Head of caudate nucleus (tissue), 42 donors: ENCODE measurements around the gene GSN.
A peak's percentile ranks its signal among the peaks of the same experiment; 100 is the strongest.

ENCODE experiments used
- DNase-seq, 42 donors: peaks; one replicate each; pipeline versions ENCODE4 v3.0.0 to v3.0.0-alpha.2; 2020 to 2021; ENCODE audit warnings: mixed read lengths in 7 of 42
- intact Hi-C: fragments of 100-400 bp; cut with DNase I; formaldehyde crosslinking; loops from one replicate; pipeline ENCODE4 v1.15.0; 2022

The GSN gene

DNA sequence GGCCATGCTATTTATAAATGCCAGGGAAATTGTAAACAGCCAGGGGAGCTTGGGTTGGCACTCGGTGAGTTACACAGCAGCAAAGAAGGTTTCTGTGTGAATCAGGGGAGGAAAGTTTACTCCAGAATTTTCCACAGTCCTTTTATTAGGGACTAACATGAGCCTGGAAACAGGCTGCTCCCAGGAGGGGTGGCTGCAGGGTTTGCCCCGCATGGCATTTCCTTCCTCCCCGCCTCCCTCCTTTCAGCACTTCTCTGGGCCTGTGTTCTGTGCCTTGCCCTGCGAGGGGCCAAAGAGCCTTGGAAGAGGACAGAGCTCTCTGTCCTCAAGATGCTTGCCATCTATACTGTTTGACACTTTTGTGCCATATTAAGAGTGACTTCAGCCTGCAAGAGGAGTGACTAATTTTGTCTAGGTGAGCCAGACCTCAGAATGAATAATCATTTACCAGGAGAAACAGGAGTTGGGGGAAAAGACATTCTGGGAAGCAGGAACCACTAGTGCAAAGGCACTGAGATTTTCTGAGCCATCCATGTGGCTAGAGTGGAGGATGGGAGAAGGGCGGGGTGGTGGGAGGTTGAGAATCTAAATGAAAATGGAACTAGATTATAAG lies 1.8 kb downstream of the GSN start:
- peak in 7 of 42 donors; percentile 23 to 69 (median 42) for DNase-seq
- intact Hi-C loops, result loop anchor here (5.0 kb wide), 1 partner anchor 47 kb away; no protein-coding TSS in a partner anchor

DNA sequence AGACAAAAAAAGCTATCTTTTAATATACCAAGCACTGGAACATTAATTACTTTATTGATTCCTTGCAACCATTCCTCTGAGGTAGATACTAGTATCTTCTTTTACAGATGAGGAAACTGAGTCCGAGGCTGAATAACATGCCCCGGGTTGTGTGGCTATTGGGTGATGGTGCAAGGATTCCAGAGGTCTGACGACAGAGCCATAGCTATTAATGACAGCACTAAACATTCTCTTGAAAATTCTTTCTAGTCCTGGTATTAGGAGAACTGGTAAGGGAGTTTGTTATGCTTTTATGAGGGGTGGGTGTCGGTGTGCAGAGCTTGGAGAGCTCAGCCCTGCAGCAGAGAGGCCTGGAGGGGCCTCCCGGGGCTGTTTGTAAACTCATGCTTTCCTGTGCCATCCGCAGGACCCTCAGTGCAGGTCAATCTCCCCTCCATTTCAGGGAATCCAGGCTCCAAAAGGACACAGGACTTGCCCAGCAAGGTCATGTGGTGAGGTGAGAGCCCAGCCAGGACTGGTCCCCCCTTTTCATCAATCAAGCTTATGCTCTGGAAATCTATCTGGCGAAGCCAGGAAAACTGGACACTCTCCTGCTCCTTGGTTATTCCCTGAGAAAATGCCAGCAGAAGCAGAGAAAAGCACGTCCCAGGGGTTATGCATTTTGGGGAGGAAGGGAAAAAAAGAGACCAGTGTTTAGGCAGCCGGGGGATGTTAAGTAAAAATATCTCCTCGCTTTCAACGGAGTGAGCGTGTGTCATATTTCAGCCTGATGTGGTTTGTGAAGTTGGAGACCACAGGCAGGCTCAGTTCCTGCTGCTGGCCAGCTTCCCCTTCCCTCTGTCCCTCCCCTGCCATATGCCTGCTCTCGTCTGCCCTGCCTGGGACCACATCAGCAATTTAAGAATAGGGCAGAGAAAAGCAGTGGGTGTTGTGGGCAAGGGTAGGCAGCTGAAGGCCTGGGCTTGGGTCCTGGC lies 3.7 kb downstream of the GSN start:
- DNase-seq, result peak in 15 of 42 donors; percentile 28 to 68 (median 56)
- intact Hi-C loops, result no loop called here

DNA sequence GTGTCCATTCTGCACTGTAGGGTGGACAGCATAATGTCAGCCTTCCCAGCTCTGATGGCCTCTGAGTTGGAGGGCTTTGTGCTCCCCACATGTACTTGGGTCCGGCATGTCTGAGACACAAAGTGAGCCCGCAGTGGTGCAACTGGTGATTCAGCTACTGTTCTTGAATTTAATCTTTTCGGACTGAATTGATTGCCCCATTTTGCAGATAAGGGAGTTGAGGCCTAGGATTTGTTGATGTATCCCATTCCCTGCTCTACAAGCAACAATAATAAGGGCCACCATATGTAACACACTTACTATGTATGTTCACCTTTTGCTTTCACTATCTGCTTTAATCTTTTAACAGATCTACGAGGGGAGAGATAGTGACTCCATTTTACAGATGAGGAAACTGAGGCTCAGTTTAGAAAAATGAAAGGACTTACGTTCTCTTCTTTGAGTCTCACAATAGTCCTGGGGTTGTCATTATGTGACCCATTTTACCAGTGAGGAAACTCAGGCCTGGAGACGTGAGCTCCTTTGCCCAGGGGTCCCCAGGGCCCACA lies 4.5 kb downstream of the GSN start:
- DNase-seq, result no peak
- intact Hi-C loops, result no loop called here

- DNase-seq, result no peak
- intact Hi-C loops, result no loop called here
These were observed 5.3 kb downstream of the GSN start for GRCh38 chr9:121273064-121273775.

GRCh38 chr9:121274851-121275250 lies 6.9 kb downstream of the GSN start:
- intact Hi-C loops, result no loop called here
- DNase-seq, result no peak

DNA sequence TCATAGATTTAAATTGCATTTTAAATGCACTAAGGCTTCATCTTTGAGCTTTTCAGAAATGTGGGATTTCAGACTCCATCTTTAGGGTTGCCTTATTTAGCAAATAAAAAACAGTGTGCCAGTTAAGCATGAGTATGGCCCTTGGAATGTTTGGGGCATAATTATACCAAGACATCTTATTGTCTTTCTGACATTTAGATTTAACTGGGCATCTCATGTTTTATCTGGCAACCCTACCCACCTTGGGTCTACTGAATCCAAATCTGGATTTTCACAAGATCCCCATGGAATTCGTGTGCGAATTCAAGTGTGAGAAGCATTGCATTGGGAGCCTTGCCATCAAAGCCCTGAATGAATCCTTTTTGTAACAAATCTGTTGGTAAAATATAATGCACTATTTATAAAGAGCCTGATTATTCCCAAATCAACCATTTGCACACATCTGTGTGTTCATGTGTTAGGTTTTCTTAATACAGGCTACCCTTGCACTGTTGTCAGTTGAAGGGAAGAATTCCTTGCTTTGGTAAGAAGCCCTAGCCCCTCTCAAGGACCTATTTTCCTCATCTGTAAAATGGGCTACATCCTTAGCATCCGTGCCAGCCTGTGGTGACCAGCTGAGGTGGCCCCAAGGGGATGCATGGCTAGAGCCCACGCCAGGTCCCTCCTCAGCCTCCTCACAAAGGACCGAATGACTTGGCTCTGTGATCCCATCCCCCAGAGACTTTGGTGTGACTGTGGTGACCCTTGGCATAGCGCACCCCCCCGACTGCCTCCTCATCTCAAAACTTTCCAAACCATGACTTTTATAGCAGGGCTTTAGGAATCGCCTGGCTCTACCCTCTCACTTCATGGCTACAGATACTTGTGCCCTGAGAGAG lies 8.1 kb downstream of the GSN start:
- intact Hi-C loops, result no loop called here

GRCh38 chr9:121277026-121277425 lies 9.1 kb downstream of the GSN start:
- no peak for DNase-seq
- intact Hi-C loops, result no loop called here

More for the DNA sequence above, 8.1 kb downstream of the GSN start:
- DNase-seq, result peak in 3 of 42 donors; percentile 21 to 66 (median 57)

DNA sequence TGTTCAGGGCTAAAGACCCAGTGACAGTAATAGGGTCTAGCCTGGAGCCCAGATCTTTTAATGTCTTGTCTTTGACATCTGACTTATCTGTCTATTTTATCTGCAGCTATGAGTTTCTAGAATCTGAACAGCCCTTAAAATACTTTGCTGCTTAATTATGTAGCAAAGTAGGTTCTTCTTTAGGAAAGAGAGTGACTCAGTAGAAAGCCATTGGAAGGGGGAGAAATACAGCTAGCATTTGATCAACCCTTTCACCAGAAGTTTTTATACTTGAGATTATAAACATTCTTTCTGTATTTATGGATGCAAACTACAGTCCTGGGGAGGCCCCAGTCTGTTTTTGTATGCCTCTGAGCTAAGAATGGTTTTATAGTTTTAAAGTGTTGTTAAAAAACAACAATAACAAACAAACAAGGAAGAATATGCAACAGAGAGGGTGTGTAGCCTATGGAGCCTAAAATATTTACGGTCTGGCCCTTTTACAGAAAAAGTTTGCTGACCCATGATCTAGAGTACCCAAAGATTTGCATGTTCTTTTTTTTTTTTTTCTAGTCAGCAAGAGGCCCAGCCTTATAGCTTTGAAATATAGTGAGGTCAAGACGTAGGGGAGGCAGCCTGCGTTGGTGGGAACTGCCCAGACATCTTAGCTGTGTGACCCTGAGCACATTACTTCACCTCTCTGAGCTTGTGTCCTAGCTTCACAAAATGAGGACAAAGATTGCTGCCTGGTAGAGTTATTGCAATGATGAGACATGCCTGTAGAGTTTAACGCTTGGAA lies 9.7 kb downstream of the GSN start:
- DNase-seq, result no peak
- intact Hi-C loops, result no loop called here

DNA sequence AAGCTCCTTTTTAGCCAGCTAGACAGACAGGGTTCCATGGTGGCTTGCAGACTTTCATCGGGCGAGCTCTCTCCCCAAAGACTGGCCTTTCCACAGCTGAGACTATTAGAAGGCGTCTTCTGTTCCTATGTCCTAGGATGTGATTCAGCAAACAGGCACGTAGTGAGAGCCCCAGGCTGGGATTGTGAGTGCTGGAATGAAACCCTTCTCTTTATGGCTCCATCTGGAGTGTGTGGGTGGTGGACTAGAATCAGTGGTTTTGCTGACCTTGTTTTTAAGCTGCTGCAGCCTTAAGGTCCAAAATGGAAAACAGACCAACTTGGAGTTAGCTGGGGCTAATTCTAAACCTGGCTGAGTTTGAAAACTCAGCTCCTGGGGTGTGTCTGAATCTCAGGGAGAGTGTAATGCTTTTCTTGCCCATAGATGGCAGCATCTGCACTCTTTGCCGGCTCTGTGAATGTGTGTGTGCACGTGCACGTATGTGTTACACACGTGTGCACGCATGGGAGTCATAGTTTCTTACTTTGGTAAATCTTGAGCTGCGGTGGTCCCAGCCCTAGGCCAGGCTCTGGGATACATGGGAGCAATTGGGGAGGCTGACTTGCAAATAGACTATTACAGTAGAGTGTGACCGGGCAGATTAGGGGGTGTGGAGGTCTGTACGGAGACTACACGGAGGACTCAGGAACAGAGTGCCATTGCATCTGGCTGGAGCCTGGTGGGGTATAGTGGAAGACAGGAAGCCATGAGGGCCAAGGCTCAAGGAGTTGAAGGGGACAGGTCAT lies 10.7 kb downstream of the GSN start:
- intact Hi-C loops, result no loop called here
- peak in 29 of 42 donors; percentile 30 to 88 (median 71) for DNase-seq

GRCh38 chr9:121279776-121280388 lies 11.9 kb downstream of the GSN start:
- intact Hi-C loops, result no loop called here
- peak in 3 of 42 donors; percentile 9 to 57 (median 48) for DNase-seq

DNA sequence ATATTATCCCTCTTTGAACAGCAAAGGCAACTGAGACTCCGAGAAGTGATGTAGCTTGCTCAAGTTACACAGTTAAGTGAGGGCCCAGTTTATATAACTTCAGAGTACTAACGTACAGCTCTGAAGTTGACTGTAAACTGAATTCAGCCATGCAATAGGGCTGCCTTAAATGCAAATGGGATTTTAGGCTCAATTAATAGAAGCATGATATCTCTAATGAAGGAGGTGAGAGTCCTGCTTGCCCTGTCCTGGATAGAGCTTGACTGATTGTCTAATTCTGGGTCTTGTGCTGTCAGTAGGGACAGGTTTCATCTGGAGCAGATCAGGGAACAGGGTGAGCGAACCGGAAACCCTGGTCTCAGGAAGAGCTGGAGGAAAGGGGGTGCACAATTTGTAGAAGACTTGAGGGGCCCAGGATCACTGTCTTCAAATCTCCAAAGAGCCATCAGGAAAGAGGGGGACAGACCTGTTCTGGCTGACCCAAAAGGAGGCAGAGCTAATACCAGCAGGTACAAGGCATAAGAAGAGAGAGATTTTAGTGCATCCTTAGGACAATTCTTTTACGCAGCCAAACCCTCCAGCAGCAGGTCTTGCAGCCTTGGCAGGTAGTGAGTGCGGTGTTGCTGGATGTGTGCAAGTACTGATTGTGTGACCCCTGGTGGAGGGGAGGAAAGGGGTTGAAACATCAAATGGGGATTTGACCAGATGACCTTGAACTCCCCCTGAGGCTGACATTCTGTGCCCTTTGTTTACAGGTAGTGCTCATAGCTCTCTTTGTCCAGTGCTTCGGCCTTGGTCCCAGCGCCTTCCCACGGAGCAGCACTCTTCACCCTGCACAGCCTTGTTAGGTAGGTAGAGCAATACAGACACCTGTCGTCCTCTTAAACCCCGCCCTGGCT lies 13.0 kb downstream of the GSN start:
- intact Hi-C loops, result no loop called here
- DNase-seq, result no peak

DNA sequence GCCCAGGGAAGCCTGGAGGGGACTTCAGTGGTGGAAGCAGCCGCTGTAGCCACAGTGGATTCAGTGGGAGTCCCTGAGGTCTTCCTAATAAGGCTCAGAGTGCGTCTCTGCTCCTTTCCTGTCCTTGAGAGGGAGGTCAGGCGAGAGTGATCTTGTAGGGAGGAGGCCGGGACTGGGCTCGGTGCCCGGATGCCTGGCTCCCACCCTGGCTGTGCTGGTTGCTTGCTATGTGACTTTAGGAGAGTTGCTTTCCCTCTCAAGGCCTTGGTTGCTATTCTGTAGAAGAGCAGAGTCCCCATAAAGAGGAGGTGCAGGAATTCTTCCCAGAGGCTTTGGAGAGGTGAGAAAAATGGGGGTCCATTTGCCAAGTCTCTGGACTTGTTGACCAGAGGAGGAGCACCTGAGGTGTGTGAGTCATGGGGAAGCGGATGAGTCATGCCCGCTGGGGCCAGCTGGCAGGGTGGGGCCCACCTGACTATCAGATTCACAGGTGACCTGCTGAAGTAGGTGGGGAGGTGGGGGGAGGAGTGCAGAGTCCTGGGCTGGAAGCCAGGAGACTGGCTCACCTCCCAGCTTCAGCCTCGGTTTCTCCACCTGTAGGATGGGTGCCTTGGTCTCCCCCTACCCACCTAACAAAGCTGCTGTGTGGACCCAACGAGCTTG lies 13.8 kb downstream of the GSN start:
- peak in 8 of 42 donors; percentile 24 to 66 (median 54) for DNase-seq
- intact Hi-C loops, result no loop called here

DNA sequence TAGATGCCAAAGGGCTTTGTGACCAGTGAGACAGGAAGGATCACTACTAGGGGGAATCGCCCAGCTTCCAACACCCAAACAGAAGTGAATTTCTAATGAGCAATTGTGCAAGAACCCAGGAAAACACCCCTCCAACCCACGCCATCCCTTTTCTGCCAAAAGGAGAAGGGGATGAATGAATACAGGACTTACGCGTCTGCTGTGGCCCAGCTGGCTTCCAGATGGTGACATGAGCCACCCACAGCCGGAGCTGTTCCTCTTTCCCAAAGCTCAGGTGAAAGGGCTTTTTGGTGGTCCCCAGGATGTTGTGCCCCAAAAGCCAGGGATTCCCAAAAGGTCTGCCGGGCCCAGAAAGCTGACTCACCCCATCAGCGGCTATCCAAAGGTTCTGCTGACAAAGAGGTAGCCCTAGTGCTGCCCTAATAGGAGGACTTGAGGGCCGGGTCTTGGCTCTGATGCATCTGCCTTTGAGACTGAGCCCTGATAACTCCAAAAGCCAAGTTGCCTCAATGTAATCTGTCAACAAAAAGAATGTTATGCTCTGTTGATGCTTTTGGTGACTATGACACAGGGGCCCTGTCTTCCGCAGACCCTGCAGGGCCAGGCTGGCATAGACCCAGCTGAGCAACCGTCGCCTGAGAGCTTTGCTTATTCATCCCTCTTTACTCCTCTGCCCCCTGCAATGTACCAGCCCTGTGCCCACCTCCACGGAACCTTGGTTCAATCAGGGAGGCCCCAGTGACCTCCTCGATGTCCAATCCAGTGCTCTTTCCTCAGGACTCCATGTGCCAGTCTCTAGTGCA lies 14.5 kb downstream of the GSN start:
- intact Hi-C loops, result no loop called here
- peak in 15 of 42 donors; percentile 19 to 71 (median 47) for DNase-seq

GRCh38 chr9:121283080-121283398 lies 15.1 kb downstream of the GSN start:
- intact Hi-C loops, result no loop called here
- DNase-seq, result no peak
